GM18517 (cell line): ENCODE measurements around the gene CHL1.
A peak's percentile ranks its signal among the peaks of the same experiment; 100 is the strongest.

Experiments
- ATAC-seq: cut with Tn5 transposase; IDR thresholded peaks from one replicate; pipeline ENCODE4 v1.9.1; 2021; ENCODE audit warnings: mild to moderate bottlenecking, moderate library complexity; ENCODE audit not compliant: unreplicated experiment

CHL1 gene

GRCh38 chr3:330494-331115 lies 134.0 kb downstream of the CHL1 start:
- ATAC-seq: no peak

DNA sequence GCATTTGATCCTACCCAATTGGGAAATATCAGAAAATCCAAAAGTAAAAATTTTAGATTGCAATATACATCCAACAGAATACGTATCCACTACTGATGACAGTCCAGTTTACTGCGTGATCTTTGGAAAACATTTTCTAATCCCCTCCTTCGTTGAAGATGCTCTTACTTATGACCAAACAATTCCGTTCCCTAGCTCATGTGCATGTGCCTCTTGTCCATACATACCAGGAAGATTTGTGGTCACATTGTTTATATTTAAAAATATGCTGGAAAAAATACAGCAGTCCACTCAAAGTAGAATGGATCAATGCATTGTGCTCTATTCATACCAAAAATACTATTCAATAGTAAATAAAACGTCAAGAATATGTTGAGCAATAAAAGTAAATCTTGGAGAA lies 135.3 kb downstream of the CHL1 start:
- ATAC-seq: no peak

- no peak for ATAC-seq
Observed at GRCh38 chr3:332701-333100, 136.1 kb downstream of the CHL1 start.

GRCh38 chr3:335240-335639 lies 138.7 kb downstream of the CHL1 start:
- no peak for ATAC-seq

GRCh38 chr3:339351-339750 lies 142.8 kb downstream of the CHL1 start:
- no peak for ATAC-seq

- no peak for ATAC-seq
Observed at GRCh38 chr3:341998-342397, 145.4 kb downstream of the CHL1 start.

DNA sequence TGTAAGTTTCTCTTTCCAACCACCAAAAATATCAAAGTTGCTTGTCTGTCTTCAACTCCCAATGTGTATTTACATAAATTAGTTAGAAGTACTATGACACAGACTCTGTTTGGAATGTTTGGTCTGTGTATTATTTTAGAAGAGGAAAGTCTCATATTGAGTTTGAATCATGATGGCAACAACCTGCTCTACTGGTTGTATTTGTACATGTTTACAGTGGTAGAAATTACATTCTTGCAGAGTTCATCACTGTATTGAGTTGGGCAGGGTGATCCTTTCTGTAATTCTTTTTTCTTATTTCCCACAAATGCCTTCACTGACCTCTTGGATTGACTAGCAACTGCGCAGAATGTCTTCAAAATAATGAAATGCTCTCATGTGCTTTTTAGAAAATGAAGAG lies 149.6 kb downstream of the CHL1 start:
- no peak for ATAC-seq

DNA sequence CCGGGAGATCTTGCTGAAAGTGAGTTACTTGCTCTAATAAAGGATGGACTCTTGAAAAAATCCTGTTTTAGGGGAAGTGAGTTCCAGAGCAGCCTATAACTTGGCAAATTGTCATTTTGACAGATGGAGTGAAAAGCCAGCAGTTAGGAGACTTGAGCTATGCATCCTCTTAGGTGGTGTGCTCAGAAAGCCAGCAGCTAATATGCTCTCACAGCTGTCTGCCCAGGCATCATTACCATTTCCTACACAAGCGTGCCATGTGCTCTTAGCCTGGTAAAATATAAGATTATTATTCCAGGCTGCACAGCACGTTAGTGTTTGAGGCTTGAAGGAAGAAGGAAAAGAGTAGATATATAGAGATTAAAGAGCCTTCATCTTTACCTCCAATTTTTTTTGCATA lies 151.0 kb downstream of the CHL1 start:
- ATAC-seq: no peak

DNA sequence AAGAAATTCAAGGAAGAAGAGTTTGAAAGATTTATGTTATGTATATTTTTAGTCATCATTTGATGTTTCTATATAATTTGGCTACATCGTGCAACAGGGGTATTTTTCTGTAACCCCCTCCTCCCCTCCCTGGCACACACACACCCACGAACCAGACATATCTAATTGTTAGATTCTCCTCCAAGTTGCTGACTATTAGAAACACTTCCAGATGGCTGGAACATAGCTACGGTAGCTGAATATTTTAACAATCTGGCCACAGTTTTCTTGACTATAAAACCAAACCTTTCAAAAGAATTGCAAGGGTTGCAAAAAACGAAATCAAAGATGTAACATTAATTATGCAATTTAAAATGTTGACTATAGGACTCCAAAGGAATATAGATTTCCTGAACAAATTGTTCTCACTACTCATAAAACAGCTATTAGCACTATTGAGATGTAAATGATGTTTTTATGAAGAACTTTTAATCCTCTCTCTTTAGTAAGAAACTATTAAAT lies 154.4 kb downstream of the CHL1 start:
- no peak for ATAC-seq

GRCh38 chr3:352599-352998 lies 156.0 kb downstream of the CHL1 start:
- ATAC-seq: no peak

DNA sequence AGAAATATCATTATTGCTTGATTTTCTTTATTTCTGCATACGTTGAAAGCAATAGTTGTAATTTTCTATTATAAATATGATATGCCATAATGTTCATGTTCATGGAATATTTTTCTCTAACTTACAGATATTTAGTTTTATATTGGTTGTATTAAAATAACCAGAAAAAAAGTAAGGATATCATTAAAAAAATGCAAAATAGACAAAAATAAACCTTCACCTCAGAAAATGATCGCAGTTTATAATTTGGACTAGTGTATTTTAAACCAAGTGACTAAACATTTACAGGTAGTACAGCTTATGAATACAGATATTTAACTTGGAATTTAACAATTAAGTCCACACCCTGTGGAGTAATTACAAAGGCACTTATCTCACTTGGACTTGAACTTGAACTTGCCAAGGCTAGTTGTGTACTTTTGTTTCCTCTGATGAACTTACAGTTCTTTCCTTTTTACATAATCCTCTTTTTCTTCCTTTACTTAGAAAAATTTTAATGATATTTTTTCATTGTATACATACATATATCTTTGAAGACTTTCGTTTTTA lies 156.7 kb downstream of the CHL1 start:
- no peak for ATAC-seq

DNA sequence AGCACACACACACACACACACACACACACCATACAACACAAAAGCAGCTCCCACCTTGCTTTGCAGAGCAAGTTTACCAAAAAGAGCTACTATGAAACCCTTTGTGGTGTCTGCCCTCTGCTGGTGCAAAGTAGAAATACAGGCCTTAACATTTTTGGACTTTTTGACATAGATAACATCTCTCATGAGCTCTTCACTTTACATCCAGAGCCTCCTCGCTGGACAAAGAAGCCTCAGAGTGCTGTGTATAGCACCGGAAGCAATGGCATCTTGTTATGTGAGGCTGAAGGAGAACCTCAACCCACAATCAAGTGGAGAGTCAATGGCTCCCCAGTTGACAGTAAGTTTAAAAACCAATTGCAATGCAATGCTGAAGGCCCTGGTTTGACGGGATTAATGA lies 157.9 kb downstream of the CHL1 start:
- peak; percentile 75 for ATAC-seq

DNA sequence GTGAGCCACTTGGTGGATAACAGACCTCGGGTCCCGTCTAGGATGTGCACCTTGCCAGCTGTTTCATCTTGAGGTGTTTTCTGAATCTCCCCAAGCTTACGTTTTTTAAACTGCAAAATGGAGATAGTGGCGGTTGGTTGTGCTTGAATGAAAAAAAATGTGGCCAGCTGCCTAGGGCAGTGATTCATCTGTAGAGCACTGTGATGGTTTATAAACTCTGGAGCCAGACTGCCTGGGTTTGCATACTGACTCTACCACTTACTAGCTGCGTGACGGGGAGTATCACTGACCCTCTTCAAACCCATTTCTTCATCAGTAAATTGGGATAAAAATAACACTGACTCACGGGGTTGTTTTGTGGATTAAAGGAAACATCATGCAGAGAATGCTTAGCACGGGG lies 159.1 kb downstream of the CHL1 start:
- ATAC-seq: peak; percentile 37

DNA sequence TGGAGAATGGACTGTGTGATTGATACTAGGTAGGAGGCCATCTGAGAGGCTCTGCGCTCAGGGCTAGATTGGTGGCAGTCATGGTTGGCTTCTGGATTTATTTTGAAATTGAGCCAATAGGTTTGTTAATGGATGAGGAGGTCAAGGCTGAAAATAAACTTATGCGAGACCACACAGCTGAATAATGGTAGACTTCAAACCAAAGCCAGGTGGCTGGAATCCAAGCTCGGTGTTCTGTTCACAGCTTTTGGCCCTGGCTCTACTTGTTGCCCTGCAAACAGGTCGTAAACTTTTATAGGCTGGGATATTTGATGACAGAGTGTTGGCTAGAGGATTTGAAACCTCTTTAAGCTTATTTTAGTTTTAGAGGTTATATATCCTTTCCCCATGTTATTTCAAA lies 160.4 kb downstream of the CHL1 start:
- ATAC-seq: no peak

DNA sequence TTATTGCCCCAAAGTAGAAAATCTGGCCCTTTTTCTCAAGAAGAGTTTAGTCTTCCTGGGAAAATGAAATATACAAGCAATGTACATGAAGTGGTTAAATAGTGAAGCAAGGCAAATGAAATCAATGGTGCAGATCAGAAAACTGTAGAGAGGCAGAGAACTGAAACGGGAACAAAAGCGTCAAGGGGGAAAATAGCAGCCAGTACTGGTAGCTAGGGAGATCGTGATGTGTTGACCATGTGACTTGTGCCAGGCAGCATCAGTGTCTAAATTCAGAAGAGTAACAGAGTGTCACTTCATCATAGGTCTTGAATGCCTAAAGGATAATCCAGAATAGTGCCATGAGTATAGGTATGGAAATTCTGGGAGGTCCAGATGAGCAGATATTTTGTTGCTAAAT lies 163.1 kb downstream of the CHL1 start:
- peak; percentile 78 for ATAC-seq

- ATAC-seq: no peak
Observed at GRCh38 chr3:362681-363338, 166.2 kb downstream of the CHL1 start.

GRCh38 chr3:364287-364686 lies 167.7 kb downstream of the CHL1 start:
- no peak for ATAC-seq

DNA sequence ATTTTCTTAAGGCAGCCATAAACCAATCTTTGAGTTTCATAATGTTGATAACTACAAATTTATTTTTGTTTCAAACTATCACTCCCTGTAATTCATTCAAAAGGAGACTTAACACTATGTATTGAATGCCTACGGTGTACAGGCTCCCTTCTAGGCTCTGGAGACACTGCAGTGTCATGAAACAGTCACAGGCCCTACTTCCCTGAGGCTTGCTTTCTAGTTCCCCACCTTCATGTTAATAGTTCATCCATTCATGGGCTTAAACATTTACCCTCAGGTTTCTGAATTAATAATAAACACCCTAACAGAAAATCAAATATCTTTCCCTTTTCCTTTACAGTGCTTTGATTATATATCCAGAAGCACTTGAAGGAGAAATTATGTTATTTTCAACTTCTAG lies 168.7 kb downstream of the CHL1 start:
- ATAC-seq: peak; percentile 59

DNA sequence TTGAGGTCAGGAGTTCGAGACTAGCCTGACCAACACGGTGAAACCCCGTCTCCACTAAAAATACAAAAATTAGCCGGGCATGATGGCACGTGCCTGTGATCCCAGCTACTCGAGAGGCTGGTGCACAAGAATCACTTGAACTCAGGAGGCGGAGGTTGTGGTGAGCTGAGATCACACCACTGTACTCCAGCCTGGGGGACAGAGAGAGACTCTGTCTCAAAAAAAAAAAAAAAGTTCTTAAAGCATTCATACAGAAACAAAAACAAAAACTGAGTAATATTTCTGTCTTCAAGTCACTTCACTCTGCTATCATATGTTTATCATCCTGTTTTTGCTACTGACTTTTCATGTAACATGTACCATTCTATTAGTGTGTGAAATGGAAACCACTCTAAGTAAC lies 169.7 kb downstream of the CHL1 start:
- peak; percentile 72 for ATAC-seq

DNA sequence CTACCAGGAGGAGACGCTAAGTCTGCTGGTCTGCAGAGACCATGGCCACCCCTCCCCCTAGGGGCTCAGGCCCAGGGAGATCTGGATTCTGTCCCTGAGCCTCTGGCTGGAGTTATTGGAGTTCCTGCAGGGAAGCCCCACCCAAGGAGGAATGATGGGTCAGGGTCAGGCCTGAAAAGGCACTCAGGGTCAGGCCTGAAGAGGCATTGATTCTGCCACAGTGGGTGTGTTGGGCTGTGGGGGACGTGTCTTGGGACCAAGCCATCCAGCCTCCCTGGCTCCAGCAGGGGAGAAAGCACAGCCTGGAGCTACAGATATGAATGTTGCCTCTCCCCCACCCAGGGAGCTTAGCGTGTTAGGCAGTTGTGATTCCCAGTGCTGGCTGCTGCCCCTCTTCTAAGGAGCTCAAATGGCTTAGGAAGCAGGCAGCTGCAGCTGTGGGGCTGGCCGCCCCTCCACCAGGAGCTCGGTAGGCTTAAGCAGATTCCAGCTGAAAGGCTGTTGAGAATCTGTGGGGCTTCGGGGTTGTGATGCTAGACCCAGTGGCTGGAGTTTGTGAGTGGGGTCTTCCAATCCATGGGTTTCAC lies 176.7 kb downstream of the CHL1 start:
- ATAC-seq: no peak

- no peak for ATAC-seq
Observed at GRCh38 chr3:374459-374858, 177.9 kb downstream of the CHL1 start.

DNA sequence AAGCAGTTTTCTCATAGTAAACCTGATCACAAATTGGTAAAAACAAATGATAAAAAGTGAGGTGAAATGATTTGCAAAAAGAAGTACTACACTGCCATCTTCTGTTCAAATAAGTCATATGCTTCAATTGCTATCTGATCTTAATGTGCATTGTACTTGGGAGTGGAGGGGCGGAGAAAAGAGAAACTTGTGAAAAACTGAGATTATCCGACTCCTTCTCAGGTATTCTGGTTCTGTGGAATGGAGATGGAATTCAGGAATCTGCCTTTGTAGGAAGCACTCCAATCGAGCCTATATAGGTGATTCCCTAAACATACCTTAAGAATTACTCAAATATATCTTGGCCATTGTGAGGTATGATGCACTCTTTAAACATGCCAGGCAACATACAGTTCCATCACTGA lies 180.6 kb downstream of the CHL1 start:
- ATAC-seq: no peak
